GM13976 (cell line): Measurements from ENCODE around the gene PDE4D.
"Not testable (repeated sequence)": the region's sequence is repeated elsewhere in the genome, so short reads cannot be mapped to it uniquely, and the experiment has no call there.

ENCODE experiments used
- DNase-seq: peaks from one replicate; pipeline ENCODE4 v3.0.0; 2012; ENCODE audit warnings: low spot score
- in situ Hi-C: fragments of 300-500 bp; cut with MboI; formaldehyde crosslinking; loops from one replicate; pipeline ENCODE4 v1.12.0; 2022; ENCODE audit warnings: low sequenced_read_pairs, mixed read lengths, inconsistent platforms; ENCODE audit not compliant: unreplicated experiment
- TF ChIP-seq, protein P1 (sequence below): IDR thresholded peaks from 2 replicates; pipeline ENCODE4 v1.5.1; 2012; ENCODE audit warnings: borderline replicate concordance, mild to moderate bottlenecking; ENCODE audit not compliant: insufficient read depth; ENCODE audit errors: extremely low read depth, missing control alignments, control extremely low read depth

Gene PDE4D

GRCh38 chr5:59317023-59317773 is 576.3 kb downstream of the PDE4D start:
- no peak for DNase-seq
- TF ChIP-seq, protein P1, sequence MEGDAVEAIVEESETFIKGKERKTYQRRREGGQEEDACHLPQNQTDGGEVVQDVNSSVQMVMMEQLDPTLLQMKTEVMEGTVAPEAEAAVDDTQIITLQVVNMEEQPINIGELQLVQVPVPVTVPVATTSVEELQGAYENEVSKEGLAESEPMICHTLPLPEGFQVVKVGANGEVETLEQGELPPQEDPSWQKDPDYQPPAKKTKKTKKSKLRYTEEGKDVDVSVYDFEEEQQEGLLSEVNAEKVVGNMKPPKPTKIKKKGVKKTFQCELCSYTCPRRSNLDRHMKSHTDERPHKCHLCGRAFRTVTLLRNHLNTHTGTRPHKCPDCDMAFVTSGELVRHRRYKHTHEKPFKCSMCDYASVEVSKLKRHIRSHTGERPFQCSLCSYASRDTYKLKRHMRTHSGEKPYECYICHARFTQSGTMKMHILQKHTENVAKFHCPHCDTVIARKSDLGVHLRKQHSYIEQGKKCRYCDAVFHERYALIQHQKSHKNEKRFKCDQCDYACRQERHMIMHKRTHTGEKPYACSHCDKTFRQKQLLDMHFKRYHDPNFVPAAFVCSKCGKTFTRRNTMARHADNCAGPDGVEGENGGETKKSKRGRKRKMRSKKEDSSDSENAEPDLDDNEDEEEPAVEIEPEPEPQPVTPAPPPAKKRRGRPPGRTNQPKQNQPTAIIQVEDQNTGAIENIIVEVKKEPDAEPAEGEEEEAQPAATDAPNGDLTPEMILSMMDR, result no peak
- in situ Hi-C loops, result no loop called here

DNA sequence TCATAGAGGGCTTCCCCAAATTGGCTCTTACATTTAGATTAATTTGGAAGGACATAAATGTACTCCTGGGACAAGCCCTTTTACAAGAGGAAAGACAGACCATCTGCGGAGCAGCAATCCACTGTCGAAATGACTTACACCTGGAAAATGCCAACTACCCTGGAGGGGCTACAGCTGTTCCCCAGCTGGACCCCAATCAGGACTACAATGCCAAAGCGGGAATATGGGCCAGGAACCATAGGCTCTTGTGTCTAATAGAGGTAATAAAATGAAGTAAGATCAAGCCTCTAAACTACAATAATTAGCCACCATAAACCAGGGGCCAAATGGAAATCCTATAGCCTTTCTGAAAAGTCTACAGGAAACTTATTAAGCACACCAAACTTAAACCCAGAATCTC is 581.3 kb downstream of the PDE4D start:
- in situ Hi-C loops, result no loop called here
- TF ChIP-seq, protein P1, result no peak
- DNase-seq, result no peak

DNA sequence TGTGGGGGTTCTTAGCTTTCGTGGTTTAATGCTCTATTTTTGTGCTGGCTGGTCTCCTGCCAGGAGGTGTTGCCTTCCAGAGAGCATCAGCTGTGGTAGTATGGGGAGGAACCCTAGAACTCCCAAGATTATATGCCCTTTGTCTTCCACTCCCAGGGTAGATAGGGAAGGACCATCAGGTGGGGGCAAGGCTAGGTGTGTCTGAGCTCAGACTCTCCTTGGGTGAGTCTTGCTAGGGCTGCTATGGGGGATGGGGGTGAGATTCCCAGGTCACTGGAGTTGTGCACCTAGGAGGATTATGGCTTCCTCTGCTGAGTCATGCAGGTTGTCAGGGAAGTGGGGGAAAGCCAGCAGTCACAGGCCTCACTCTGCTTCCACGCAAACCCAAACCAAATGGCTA is 584.8 kb downstream of the PDE4D start:
- DNase-seq, in situ Hi-C loops: not testable (repeated sequence)

DNA sequence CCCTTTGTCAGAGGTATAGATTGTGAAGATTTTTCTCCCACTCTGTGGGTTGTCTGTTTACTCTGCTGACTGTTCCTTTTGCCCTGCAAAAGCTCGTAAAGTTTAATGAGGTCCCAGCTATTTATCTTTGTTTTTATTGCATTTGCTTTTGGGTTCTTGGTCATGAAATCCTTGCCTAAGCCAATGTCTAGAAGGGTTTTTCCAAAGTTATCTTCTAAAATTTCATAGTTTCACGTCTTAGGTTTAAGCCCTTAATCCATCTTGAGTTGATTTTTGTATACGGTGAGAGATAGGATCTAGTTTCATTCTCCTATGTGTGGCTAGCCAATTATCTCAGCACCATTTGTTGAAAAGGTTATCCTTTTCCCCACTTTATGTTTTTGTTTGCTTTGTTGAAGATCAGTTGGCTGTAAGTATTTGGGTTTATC is 590.2 kb downstream of the PDE4D start:
- in situ Hi-C loops, DNase-seq: not testable (repeated sequence)

DNA sequence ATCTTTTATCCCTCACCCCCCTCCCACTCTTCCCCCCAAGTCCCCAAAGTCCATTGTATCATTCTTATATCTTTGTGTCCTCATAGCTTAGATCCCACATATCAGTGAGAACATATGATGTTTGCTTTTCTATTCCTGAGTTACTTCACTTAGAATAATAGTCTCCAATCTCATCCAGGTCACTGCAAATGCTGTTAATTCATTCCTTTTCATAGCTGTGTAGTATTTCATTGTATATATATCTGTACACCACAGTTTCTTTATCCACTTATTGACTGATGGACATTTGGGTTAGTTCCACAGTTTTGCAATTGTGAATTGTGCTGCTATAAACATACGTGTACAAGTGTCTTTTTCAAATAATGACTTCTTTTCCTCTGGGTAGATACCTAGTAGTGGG is 591.0 kb downstream of the PDE4D start:
- DNase-seq, in situ Hi-C loops: not testable (repeated sequence)

DNA sequence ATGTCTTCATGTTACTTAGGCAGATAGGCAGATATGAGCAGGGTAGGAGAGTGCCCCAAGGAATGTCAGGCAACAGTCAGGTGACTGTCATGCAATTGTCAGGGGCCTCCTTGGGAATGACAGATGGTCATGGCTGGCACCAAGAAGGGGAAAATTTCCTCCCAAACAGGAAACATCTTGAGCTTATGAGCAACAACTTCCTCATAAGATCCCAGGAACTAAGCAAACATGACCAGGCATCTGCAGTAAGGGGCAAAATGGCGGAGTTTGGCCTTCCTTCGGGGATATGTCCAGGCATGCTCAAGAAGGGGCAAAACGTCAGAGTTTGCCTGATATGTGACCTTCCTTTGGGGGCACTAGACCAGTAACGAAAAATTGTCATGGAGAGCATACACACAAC is 591.8 kb downstream of the PDE4D start:
- TF ChIP-seq, protein P1, result no peak
- in situ Hi-C loops, result no loop called here
- DNase-seq, result no peak

DNA sequence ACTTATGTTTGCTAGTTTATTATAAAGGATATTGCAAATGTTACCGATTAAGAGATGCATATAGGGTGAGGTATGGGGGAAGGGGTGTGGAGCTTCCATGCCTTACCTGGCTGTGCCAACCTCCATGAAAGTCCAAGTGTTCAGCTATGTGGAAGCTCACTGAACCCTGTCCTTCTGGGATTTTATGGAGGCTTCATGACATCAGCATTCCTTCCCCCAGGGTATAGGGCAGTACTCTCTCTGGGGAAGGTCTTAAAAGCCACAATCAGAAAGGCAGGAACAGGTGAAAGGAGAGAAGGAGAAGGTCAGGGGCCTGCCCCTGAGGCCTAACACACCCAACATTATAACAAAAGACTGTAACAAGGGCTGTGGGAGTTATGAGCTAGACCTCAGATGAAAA is 592.6 kb downstream of the PDE4D start:
- TF ChIP-seq, protein P1, result no peak
- DNase-seq, result no peak
- in situ Hi-C loops, result no loop called here

GRCh38 chr5:59299006-59299405 is 594.5 kb downstream of the PDE4D start:
- in situ Hi-C loops, result no loop called here

More at GRCh38 chr5:59299006-59299405, 594.5 kb downstream of the PDE4D start:
- TF ChIP-seq, protein P1, result no peak
- no peak for DNase-seq
